ENCODE measurements around the gene MICALL2. TPM values are rescaled to one million over a fixed set of nuclear protein-coding genes. Genes with fewer than 3 reads are reported as not detected.

Gene MICALL2
- total and polyA plus RNA-seq, 4 donors: 2.9 to 16.3 (median 7.6) TPM

DNA sequence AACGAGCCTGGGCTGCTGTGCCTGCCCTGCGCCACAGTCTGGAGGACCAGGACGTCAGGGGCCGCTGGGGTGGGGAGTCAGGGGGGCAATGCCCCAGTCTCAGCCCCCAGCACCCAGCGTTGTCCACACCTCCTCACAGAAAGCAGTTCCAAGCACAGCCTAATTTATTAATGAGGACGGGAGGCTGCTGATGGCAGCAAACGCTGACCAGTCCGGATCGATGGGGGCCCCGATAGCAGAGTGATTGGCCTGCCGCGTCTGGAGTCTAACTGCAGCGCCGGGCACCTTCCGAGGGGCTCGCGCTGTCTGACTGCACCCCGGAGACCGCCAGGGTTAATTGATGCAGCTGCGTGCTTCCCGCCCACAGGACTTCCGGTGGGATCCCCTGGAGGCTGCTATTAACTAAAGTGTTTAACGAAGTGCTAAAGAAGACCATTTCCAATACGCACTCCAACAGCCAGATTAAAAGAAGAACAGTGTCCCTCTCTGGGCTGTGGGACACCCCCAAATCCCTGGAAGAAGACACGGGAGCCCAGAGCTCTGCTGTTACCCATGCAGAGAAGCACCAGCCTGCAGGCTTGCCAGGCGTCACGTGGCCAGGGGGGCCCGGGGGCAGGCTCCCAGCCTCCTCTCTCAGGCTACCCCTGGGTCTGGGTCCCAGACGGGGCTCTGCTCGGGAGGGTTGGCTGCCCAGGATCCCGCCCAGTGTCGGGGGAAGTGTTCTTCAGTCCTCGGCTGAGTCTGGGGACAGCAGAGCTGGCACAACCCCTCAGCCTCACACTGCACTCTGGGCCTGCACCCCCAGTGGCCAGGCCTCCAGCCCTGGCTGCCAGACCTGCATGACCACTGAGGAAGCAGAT is 63.8 kb downstream of the MICALL2 start:
- no peak for DNase-seq (ENCODE audit: low spot score)

More for the DNA sequence above, 63.8 kb downstream of the MICALL2 start:
- no peaks in the 10 kb centered on the region for H3K36me3 ChIP-seq (ENCODE audit: control insufficient read depth in 4 of 4, insufficient read depth in 3 of 4, low read depth in 1 of 4, low read length in 3 of 4)
- 75% methylated on average over 33 of the region's 33 CpGs for WGBS
- TF ChIP-seq, protein P1, sequence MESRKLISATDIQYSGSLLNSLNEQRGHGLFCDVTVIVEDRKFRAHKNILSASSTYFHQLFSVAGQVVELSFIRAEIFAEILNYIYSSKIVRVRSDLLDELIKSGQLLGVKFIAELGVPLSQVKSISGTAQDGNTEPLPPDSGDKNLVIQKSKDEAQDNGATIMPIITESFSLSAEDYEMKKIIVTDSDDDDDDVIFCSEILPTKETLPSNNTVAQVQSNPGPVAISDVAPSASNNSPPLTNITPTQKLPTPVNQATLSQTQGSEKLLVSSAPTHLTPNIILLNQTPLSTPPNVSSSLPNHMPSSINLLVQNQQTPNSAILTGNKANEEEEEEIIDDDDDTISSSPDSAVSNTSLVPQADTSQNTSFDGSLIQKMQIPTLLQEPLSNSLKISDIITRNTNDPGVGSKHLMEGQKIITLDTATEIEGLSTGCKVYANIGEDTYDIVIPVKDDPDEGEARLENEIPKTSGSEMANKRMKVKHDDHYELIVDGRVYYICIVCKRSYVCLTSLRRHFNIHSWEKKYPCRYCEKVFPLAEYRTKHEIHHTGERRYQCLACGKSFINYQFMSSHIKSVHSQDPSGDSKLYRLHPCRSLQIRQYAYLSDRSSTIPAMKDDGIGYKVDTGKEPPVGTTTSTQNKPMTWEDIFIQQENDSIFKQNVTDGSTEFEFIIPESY (IDR thresholded peaks at IDR 0.05): no peak
- TF ChIP-seq, protein P2, sequence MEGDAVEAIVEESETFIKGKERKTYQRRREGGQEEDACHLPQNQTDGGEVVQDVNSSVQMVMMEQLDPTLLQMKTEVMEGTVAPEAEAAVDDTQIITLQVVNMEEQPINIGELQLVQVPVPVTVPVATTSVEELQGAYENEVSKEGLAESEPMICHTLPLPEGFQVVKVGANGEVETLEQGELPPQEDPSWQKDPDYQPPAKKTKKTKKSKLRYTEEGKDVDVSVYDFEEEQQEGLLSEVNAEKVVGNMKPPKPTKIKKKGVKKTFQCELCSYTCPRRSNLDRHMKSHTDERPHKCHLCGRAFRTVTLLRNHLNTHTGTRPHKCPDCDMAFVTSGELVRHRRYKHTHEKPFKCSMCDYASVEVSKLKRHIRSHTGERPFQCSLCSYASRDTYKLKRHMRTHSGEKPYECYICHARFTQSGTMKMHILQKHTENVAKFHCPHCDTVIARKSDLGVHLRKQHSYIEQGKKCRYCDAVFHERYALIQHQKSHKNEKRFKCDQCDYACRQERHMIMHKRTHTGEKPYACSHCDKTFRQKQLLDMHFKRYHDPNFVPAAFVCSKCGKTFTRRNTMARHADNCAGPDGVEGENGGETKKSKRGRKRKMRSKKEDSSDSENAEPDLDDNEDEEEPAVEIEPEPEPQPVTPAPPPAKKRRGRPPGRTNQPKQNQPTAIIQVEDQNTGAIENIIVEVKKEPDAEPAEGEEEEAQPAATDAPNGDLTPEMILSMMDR (IDR thresholded peaks at IDR 0.05; ENCODE audit: low read depth, low read length, missing input control): no peak
- TF ChIP-seq, protein P3, sequence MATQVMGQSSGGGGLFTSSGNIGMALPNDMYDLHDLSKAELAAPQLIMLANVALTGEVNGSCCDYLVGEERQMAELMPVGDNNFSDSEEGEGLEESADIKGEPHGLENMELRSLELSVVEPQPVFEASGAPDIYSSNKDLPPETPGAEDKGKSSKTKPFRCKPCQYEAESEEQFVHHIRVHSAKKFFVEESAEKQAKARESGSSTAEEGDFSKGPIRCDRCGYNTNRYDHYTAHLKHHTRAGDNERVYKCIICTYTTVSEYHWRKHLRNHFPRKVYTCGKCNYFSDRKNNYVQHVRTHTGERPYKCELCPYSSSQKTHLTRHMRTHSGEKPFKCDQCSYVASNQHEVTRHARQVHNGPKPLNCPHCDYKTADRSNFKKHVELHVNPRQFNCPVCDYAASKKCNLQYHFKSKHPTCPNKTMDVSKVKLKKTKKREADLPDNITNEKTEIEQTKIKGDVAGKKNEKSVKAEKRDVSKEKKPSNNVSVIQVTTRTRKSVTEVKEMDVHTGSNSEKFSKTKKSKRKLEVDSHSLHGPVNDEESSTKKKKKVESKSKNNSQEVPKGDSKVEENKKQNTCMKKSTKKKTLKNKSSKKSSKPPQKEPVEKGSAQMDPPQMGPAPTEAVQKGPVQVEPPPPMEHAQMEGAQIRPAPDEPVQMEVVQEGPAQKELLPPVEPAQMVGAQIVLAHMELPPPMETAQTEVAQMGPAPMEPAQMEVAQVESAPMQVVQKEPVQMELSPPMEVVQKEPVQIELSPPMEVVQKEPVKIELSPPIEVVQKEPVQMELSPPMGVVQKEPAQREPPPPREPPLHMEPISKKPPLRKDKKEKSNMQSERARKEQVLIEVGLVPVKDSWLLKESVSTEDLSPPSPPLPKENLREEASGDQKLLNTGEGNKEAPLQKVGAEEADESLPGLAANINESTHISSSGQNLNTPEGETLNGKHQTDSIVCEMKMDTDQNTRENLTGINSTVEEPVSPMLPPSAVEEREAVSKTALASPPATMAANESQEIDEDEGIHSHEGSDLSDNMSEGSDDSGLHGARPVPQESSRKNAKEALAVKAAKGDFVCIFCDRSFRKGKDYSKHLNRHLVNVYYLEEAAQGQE (IDR thresholded peaks at IDR 0.05): no peak
- TF ChIP-seq HNF4G (IDR thresholded peaks at IDR 0.05) (no peak), EGR1 (IDR thresholded peaks at IDR 0.05; ENCODE audit: low read depth in 2 of 2) (no peak), GABPA (IDR thresholded peaks at IDR 0.05 in 1 of 2, conservative IDR thresholded peaks at IDR 0.05 in 1 of 2) (no peak), RAD21 (IDR thresholded peaks at IDR 0.05) (no peak), HNF4A (conservative IDR thresholded peaks at IDR 0.05) (no peak), FOXA2 (IDR thresholded peaks at IDR 0.05) (no peak), SP1 (IDR thresholded peaks at IDR 0.05) (no peak), MAX (IDR thresholded peaks at IDR 0.05) (no peak), TAF1 (conservative IDR thresholded peaks at IDR 0.05) (no peak), NR2F2 (IDR thresholded peaks at IDR 0.05) (no peak), FOXA1 (IDR thresholded peaks at IDR 0.05) (no peak), ATF3 (IDR thresholded peaks at IDR 0.05) (no peak), YY1 (IDR thresholded peaks at IDR 0.05) (no peak), JUND (IDR thresholded peaks at IDR 0.05) (no peak), RXRA (IDR thresholded peaks at IDR 0.05) (no peak)
- H3K9ac ChIP-seq (ENCODE audit: low read depth in 1 of 2, low read length in 2 of 2): no peak overlapping the region
- H3K4me1 ChIP-seq (ENCODE audit: control insufficient read depth in 4 of 4, insufficient read depth in 4 of 4, low read length in 3 of 4): no peaks in the 10 kb centered on the region
- no peak overlapping the region for H3K4me3 ChIP-seq (ENCODE audit: low read depth in 1 of 3, low read length in 3 of 3)
- H3K27me3 ChIP-seq (ENCODE audit: control insufficient read depth in 4 of 4, insufficient read depth in 4 of 4, low read length in 3 of 4): peaks cover 0 to 4% (median 0%) of the 10 kb centered on the region in 4 donors
- H3K27ac ChIP-seq (ENCODE audit: low read depth in 1 of 2, low read length in 2 of 2): no peak overlapping the region
- H3K9me3 ChIP-seq (ENCODE audit: control insufficient read depth in 4 of 4, low read length in 3 of 4): peaks cover 8 to 16% (median 12%) of the 10 kb centered on the region in 4 donors

Data from liver (tissue), 9 donors.